C4-2B (cell line): ENCODE results near the gene NAPA.

Source experiments
- ZFX ChIP-seq: fragments of 450-650 bp; IDR thresholded peaks from 2 replicates; pipeline ENCODE4 v1.6.1; 2017
- TF ChIP-seq, protein P1 (sequence below): fragments of 450-650 bp; conservative IDR thresholded peaks from 2 replicates; pipeline ENCODE4 v1.5.1; 2017; ENCODE audit warnings: mild to moderate bottlenecking

DNA sequence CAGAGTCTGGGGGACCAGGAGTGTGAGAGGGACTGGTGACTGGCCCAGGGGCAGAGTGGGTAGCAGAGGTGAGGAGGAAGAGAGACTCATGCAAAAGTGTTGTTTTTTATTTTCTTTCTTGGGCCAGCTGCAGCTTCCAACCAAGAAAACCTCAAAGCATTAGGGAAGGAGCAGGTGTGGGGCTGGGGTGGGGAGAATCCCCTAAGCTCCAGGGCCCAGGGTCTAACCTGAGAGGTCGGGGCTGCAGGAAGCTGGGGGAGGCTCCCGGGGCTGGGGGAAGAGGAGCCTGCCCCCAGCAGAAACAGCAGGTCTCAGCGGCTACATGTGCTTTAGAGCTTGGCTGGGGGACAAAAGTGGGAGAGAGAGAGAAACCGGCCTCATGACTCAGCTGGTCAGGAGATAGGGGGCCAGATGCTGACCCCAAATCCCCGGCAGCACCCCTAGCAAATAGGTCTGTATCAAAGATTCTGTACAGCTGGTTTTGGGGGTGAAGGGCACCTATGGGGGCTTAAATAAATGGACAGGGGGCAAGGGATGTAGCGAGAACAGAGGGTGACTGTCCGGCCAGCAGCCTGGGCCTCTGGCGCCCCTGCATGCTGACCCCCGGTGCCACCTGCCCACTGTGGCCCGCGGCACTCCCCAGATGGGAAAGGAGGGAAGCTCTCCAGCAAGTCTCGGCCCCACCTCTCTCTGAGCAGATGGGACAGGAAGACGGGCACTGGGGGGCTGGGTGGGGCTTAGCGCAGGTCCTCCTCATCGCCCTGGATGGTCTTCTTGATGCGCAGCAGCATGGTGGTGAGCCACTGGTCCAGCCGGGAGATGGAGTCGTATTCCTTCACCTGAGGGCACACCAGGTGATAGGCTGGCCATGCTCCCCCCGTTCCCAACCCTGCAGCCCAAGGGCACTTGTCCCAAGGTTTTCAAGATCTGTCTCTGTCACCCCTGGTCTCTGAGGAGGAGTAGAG, 27.0 kb downstream of the NAPA start:
- TF ChIP-seq, protein P1, sequence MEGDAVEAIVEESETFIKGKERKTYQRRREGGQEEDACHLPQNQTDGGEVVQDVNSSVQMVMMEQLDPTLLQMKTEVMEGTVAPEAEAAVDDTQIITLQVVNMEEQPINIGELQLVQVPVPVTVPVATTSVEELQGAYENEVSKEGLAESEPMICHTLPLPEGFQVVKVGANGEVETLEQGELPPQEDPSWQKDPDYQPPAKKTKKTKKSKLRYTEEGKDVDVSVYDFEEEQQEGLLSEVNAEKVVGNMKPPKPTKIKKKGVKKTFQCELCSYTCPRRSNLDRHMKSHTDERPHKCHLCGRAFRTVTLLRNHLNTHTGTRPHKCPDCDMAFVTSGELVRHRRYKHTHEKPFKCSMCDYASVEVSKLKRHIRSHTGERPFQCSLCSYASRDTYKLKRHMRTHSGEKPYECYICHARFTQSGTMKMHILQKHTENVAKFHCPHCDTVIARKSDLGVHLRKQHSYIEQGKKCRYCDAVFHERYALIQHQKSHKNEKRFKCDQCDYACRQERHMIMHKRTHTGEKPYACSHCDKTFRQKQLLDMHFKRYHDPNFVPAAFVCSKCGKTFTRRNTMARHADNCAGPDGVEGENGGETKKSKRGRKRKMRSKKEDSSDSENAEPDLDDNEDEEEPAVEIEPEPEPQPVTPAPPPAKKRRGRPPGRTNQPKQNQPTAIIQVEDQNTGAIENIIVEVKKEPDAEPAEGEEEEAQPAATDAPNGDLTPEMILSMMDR: no peak
- no peak for TF ChIP-seq ZFX
